Breast epithelium (tissue), 3 donors: ENCODE results near the gene SLC38A10.

Experiments used
- POLR2A ChIP-seq: fragments of 450-650 bp; IDR thresholded peaks from one replicate; pipeline ENCODE4 v1.6.1; 2016; ENCODE audit warnings: antibody characterized with exemption, mild to moderate bottlenecking, moderate library complexity
- POLR2AphosphoS5 ChIP-seq, 3 donors: sonication (generic); formaldehyde crosslinking; IDR thresholded peaks; one replicate each; pipeline ENCODE4 v1.6.1; 2017; ENCODE audit warnings: antibody characterized with exemption in 3 of 3
- TF ChIP-seq, protein P1 (sequence below), 3 donors: fragments of 450-650 bp; IDR thresholded peaks; one replicate each; pipeline ENCODE4 v1.5.1; 2016 to 2017; ENCODE audit warnings: antibody characterized with exemption in 3 of 3, mild to moderate bottlenecking in 3 of 3, moderate library complexity in 3 of 3

DNA sequence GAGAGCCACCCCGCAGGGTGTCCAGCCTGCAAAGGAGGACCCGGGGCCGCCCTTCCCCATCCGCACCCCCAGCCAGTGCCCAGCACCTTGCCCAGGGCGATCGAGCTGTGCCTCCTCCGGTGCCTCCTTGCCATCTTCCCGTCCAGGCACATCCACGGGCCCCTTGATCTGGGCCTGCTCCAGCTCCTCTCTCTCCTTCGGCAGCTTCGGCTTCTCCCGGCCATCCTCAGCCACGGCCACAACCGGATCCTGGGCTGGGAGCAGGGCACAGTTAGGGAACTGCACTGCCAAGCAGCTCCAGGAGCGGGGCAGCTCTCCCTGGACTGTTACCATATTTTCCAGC, 42.1 kb downstream of the SLC38A10 start:
- TF ChIP-seq, protein P1, sequence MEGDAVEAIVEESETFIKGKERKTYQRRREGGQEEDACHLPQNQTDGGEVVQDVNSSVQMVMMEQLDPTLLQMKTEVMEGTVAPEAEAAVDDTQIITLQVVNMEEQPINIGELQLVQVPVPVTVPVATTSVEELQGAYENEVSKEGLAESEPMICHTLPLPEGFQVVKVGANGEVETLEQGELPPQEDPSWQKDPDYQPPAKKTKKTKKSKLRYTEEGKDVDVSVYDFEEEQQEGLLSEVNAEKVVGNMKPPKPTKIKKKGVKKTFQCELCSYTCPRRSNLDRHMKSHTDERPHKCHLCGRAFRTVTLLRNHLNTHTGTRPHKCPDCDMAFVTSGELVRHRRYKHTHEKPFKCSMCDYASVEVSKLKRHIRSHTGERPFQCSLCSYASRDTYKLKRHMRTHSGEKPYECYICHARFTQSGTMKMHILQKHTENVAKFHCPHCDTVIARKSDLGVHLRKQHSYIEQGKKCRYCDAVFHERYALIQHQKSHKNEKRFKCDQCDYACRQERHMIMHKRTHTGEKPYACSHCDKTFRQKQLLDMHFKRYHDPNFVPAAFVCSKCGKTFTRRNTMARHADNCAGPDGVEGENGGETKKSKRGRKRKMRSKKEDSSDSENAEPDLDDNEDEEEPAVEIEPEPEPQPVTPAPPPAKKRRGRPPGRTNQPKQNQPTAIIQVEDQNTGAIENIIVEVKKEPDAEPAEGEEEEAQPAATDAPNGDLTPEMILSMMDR (IDR thresholded peaks at IDR 0.05) = no peak
- TF ChIP-seq POLR2AphosphoS5 (IDR thresholded peaks at IDR 0.05) (no peak), POLR2A (no peak)
